GM12878 (cell line): ENCODE measurements around the gene PPARA.

Source experiments
- PAX8 ChIP-seq: fragments of 450-650 bp; IDR thresholded peaks from 2 replicates; pipeline ENCODE4 v1.6.1; 2017; ENCODE audit warnings: mild to moderate bottlenecking, moderate library complexity
- TF ChIP-seq, protein P1 (sequence below), 3 experiments: IDR thresholded peaks in 2 of 3; conservative IDR thresholded peaks in 1 of 3; 2 replicates each; pipeline ENCODE4 v1.5.1; 2011; ENCODE audit warnings: low read depth in 3 of 3, low read length in 3 of 3, mild to moderate bottlenecking in 3 of 3, control low read depth in 2 of 3, moderate library complexity in 2 of 3, inconsistent platforms in 1 of 3, mixed read lengths in 1 of 3; ENCODE audit not compliant: control insufficient read depth in 2 of 3, insufficient read depth in 1 of 3; ENCODE audit errors: extremely low read depth in 1 of 3
- TF ChIP-seq, protein P2 (sequence below): fragments of 450-650 bp; IDR thresholded peaks from 2 replicates; pipeline ENCODE4 v1.6.1; 2016; ENCODE audit warnings: mild to moderate bottlenecking, moderate library complexity, borderline replicate concordance

DNA sequence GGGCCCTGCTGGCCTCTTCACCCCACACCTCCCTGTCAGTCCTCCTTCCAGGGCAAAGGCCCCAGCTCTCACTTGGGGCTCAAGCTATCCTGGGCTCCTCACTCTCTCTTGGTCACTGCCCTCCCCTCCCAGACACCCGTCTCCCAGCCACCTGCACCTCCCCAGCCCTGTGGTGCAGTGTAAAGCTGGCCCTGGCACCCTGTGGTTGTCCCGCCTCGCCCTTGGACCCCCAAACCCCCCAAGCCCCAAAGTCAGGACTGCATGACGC lies 16.8 kb upstream of the PPARA start:
- TF ChIP-seq, protein P1, sequence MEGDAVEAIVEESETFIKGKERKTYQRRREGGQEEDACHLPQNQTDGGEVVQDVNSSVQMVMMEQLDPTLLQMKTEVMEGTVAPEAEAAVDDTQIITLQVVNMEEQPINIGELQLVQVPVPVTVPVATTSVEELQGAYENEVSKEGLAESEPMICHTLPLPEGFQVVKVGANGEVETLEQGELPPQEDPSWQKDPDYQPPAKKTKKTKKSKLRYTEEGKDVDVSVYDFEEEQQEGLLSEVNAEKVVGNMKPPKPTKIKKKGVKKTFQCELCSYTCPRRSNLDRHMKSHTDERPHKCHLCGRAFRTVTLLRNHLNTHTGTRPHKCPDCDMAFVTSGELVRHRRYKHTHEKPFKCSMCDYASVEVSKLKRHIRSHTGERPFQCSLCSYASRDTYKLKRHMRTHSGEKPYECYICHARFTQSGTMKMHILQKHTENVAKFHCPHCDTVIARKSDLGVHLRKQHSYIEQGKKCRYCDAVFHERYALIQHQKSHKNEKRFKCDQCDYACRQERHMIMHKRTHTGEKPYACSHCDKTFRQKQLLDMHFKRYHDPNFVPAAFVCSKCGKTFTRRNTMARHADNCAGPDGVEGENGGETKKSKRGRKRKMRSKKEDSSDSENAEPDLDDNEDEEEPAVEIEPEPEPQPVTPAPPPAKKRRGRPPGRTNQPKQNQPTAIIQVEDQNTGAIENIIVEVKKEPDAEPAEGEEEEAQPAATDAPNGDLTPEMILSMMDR (IDR thresholded peaks at IDR 0.05 in 2 of 3, conservative IDR thresholded peaks at IDR 0.05 in 1 of 3; ENCODE audit: control insufficient read depth in 2 of 3, extremely low read depth in 1 of 3, insufficient read depth in 1 of 3, low read depth in 3 of 3, low read length in 3 of 3) = no peak
- TF ChIP-seq, protein P2, sequence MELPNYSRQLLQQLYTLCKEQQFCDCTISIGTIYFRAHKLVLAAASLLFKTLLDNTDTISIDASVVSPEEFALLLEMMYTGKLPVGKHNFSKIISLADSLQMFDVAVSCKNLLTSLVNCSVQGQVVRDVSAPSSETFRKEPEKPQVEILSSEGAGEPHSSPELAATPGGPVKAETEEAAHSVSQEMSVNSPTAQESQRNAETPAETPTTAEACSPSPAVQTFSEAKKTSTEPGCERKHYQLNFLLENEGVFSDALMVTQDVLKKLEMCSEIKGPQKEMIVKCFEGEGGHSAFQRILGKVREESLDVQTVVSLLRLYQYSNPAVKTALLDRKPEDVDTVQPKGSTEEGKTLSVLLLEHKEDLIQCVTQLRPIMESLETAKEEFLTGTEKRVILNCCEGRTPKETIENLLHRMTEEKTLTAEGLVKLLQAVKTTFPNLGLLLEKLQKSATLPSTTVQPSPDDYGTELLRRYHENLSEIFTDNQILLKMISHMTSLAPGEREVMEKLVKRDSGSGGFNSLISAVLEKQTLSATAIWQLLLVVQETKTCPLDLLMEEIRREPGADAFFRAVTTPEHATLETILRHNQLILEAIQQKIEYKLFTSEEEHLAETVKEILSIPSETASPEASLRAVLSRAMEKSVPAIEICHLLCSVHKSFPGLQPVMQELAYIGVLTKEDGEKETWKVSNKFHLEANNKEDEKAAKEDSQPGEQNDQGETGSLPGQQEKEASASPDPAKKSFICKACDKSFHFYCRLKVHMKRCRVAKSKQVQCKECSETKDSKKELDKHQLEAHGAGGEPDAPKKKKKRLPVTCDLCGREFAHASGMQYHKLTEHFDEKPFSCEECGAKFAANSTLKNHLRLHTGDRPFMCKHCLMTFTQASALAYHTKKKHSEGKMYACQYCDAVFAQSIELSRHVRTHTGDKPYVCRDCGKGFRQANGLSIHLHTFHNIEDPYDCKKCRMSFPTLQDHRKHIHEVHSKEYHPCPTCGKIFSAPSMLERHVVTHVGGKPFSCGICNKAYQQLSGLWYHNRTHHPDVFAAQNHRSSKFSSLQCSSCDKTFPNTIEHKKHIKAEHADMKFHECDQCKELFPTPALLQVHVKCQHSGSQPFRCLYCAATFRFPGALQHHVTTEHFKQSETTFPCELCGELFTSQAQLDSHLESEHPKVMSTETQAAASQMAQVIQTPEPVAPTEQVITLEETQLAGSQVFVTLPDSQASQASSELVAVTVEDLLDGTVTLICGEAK = no peak
- no peak for TF ChIP-seq PAX8
